H1 (cell line): ENCODE measurements around the gene PEPD. TPM values are rescaled to one million over a fixed set of nuclear protein-coding genes. Genes with fewer than 3 reads are reported as not detected.

Source experiments
- CTCF ChIA-PET: fragments of 300-600 bp; sonication (Branson Sonifier 250); formaldehyde crosslinking; loops from one replicate; lab custom pipeline; 2021; ENCODE audit not compliant: partially characterized antibody; lab: Charles Lee
- POLR2A ChIA-PET: fragments of 300-600 bp; sonication (Branson Sonifier 250); formaldehyde crosslinking; loops from one replicate; lab custom pipeline; 2021; ENCODE audit warnings: inconsistent platforms; ENCODE audit not compliant: partially characterized antibody; lab: Charles Lee
- DNase-seq, 2 experiments: peaks; one replicate each; pipeline versions ENCODE4 v3.0.0 to v3.0.0-alpha.2; 2010 to 2022; ENCODE audit warnings: low spot score in 2 of 2, low read depth in 1 of 2, mixed read lengths in 1 of 2
- FAIRE-seq: peaks from 2 replicates; lab custom pipeline; 2011; peaks lifted over from hg19 to GRCh38; lab: Jason Lieb, UNC
- H2AFZ ChIP-seq: 2 replicates; pipeline ENCODE4 v1.8.1; 2012; ENCODE audit warnings: low read length, inconsistent platforms
- H2AK5ac ChIP-seq: 2 replicates; pipeline ENCODE4 v1.6.1; 2013; ENCODE audit warnings: low read depth, low read length
- H2BK120ac ChIP-seq: replicated peaks from 2 replicates; pipeline ENCODE3; 2013; ENCODE audit warnings: low read depth, low read length, inconsistent platforms
- H2BK12ac ChIP-seq: 2 replicates; pipeline ENCODE4 v1.6.1; 2013; ENCODE audit warnings: low read depth, low read length
- H2BK15ac ChIP-seq: 2 replicates; pipeline ENCODE4 v1.6.1; 2013; ENCODE audit warnings: low read length
- H2BK20ac ChIP-seq: 2 replicates; pipeline ENCODE4 v1.6.1; 2013; ENCODE audit warnings: low read length
- H2BK5ac ChIP-seq: 2 replicates; pipeline ENCODE4 v1.6.1; 2013; ENCODE audit warnings: low read depth, low read length
- H3K14ac ChIP-seq: 2 replicates; pipeline ENCODE4 v1.6.1; 2013; ENCODE audit warnings: inconsistent platforms; ENCODE audit not compliant: insufficient read length
- H3K18ac ChIP-seq: 2 replicates; pipeline ENCODE4 v1.6.1; 2013; ENCODE audit warnings: low read length; ENCODE audit errors: extremely low read depth
- H3K23ac ChIP-seq: 2 replicates; pipeline ENCODE4 v1.6.1; 2013; ENCODE audit warnings: inconsistent platforms; ENCODE audit not compliant: insufficient read length
- H3K23me2 ChIP-seq: 2 replicates; pipeline ENCODE4 v1.6.1; 2013; ENCODE audit warnings: low read depth, low read length
- H3K27ac ChIP-seq: 2 replicates; pipeline ENCODE4 v1.6.1; 2011; ENCODE audit warnings: low read depth, low read length, inconsistent platforms
- H3K27me3 ChIP-seq, 4 experiments: replicated peaks in 1 of 4; 1 replicate in 1 of 4; 2 replicates in 3 of 4; pipeline versions ENCODE4 v1.6.1 to v1.8.1; 2011 to 2013; ENCODE audit warnings: low read length in 3 of 4, mild to moderate bottlenecking in 3 of 4, inconsistent platforms in 2 of 4, mixed read lengths in 2 of 4, moderate library complexity in 1 of 4; ENCODE audit not compliant: control insufficient read depth in 3 of 4, insufficient read depth in 3 of 4; ENCODE audit errors: extremely low read depth in 1 of 4
- H3K36me3 ChIP-seq, 4 experiments: 2 replicates each; pipeline versions ENCODE4 v1.6.1 to v1.8.1; 2011 to 2013; ENCODE audit warnings: mild to moderate bottlenecking in 4 of 4, low read length in 3 of 4, moderate library complexity in 2 of 4, control low read depth in 1 of 4, inconsistent platforms in 1 of 4; ENCODE audit not compliant: insufficient read depth in 4 of 4, control insufficient read depth in 2 of 4
- H3K4ac ChIP-seq: replicated peaks from 2 replicates; pipeline ENCODE3; 2013; ENCODE audit warnings: low read length, low read depth, mixed read lengths, inconsistent platforms; ENCODE audit not compliant: insufficient read length
- H3K4me1 ChIP-seq, 4 experiments: replicated peaks in 1 of 4; 1 replicate in 1 of 4; 2 replicates in 3 of 4; pipeline versions ENCODE4 v1.6.1 to v1.8.1; 2011 to 2013; ENCODE audit warnings: low read length in 3 of 4, inconsistent platforms in 2 of 4, mixed read lengths in 1 of 4; ENCODE audit not compliant: insufficient read depth in 4 of 4, control insufficient read depth in 3 of 4
- H3K4me2 ChIP-seq, 2 experiments: 2 replicates each; pipeline versions ENCODE4 v1.6.1 to v1.8.1; 2011 to 2013; ENCODE audit warnings: low read depth in 2 of 2, low read length in 2 of 2, control low read depth in 1 of 2, inconsistent platforms in 1 of 2, mild to moderate bottlenecking in 1 of 2; ENCODE audit not compliant: insufficient read depth in 1 of 2
- H3K4me3 ChIP-seq, 4 experiments: fragments of 200-600, 300-600 bp in 1 of 4; sonication (generic), shearing (Covaris generic), sonication (Bioruptor Twin) in 1 of 4; 2 replicates each; pipeline versions ENCODE4 v1.5.1 to v1.8.1; 2011 to 2016; ENCODE audit warnings: low read length in 4 of 4, low read depth in 3 of 4, control low read depth in 2 of 4, inconsistent platforms in 2 of 4, mild to moderate bottlenecking in 2 of 4, mixed read lengths in 1 of 4, moderate library complexity in 1 of 4; ENCODE audit not compliant: insufficient read depth in 2 of 4; ENCODE audit errors: extremely low read depth in 1 of 4
- H3K56ac ChIP-seq: replicated peaks from 2 replicates; pipeline ENCODE3; 2013; ENCODE audit warnings: low read depth, mild to moderate bottlenecking, mixed read lengths, low read length, inconsistent platforms; ENCODE audit not compliant: insufficient read length
- H3K79me1 ChIP-seq: 2 replicates; pipeline ENCODE4 v1.6.1; 2013; ENCODE audit warnings: low read depth, low read length, control low read depth
- H3K79me2 ChIP-seq, 2 experiments: 2 replicates each; pipeline versions ENCODE4 v1.6.1 to v1.8.1; 2012 to 2013; ENCODE audit warnings: low read length in 2 of 2, mild to moderate bottlenecking in 2 of 2, inconsistent platforms in 1 of 2; ENCODE audit not compliant: insufficient read depth in 2 of 2, control insufficient read depth in 1 of 2
- H3K9ac ChIP-seq, 4 experiments: replicated peaks in 1 of 4; 1 replicate in 1 of 4; 2 replicates in 3 of 4; pipeline versions ENCODE4 v1.6.1 to v1.8.1; 2011 to 2013; ENCODE audit warnings: low read depth in 3 of 4, low read length in 3 of 4, control low read depth in 2 of 4, mild to moderate bottlenecking in 2 of 4, moderate library complexity in 2 of 4, inconsistent platforms in 1 of 4; ENCODE audit errors: extremely low read depth in 1 of 4
- H3K9me3 ChIP-seq, 2 experiments: 2 replicates each; pipeline versions ENCODE4 v1.6.1 to v1.8.1; 2012 to 2013; ENCODE audit warnings: mild to moderate bottlenecking in 2 of 2, moderate library complexity in 2 of 2, control low read depth in 1 of 2, inconsistent platforms in 1 of 2, low read depth in 1 of 2, low read length in 1 of 2, mixed read lengths in 1 of 2; ENCODE audit not compliant: insufficient read depth in 2 of 2
- H4K20me1 ChIP-seq, 2 experiments: replicated peaks in 1 of 2; 2 replicates each; pipeline versions ENCODE3 to v1.8.1; 2011 to 2013; ENCODE audit warnings: inconsistent platforms in 2 of 2, low read length in 2 of 2, mild to moderate bottlenecking in 1 of 2; ENCODE audit not compliant: insufficient read depth in 2 of 2, control insufficient read depth in 1 of 2
- H4K5ac ChIP-seq: 2 replicates; pipeline ENCODE4 v1.6.1; 2013; ENCODE audit warnings: low read length, low read depth, mixed read lengths, inconsistent platforms; ENCODE audit not compliant: insufficient read length
- H4K8ac ChIP-seq: 2 replicates; pipeline ENCODE4 v1.8.0; 2013; ENCODE audit warnings: mild to moderate bottlenecking, moderate library complexity, low read length, inconsistent platforms; ENCODE audit not compliant: insufficient read depth; ENCODE audit errors: extremely low read depth
- H4K91ac ChIP-seq: replicated peaks from 2 replicates; pipeline ENCODE3; 2013; ENCODE audit warnings: low read length, mixed read lengths, inconsistent platforms; ENCODE audit not compliant: insufficient read length
- ZNF274 ChIP-seq: IDR thresholded peaks from 2 replicates; pipeline ENCODE4 v1.7.0; 2012; ENCODE audit warnings: low read length, borderline replicate concordance; ENCODE audit errors: extremely low read depth
- WGBS, 2 experiments: shearing (Covaris generic) in 1 of 2; methylation state at CpG; one replicate each; pipeline versions ENCODE4 v1.1.6 to v1.1.7; 2013 to 2015; ENCODE audit warnings: low lambda C conversion rate in 2 of 2, mixed read lengths in 2 of 2, inconsistent platforms in 1 of 2, low coverage in 1 of 2, missing lambda C conversion rate in 1 of 2; ENCODE audit not compliant: insufficient replicate concordance in 2 of 2, insufficient coverage in 1 of 2, insufficient read length in 1 of 2; ENCODE audit errors: extremely low coverage in 1 of 2, missing lambda C conversion rate in 1 of 2; 5-methylcytosine and 5-hydroxymethylcytosine counted together
- polyA plus RNA-seq, 7 experiments: library from polyadenylated mRNA; depleted of rRNA in 3 of 7; stranded (reverse) in 5 of 7; unstranded in 2 of 7; fragments of >200 nt in 5 of 7; fragments of 200-250 nt in 2 of 7; gene quantifications; 1 replicate in 5 of 7; 2 replicates in 1 of 7; 4 replicates in 1 of 7; pipeline versions ENCODE4 v1.2.1 to v1.2.3, GENCODE V29; 2011 to 2013; ENCODE audit warnings: missing spikeins in 2 of 7, mixed read lengths in 2 of 7
- total RNA-seq: library from RNA; stranded (reverse); fragmentation: NEBNext Ultra II Directional; extraction: Animal tissue kit (Norgen Biotek cat#: 25700); gene quantifications from 2 replicates; pipeline ENCODE4 v1.2.1, GENCODE V29; 2021

PEPD gene
- total and polyA plus RNA-seq, 2 of the 8 experiments (the other 6 are each of a cell fraction or from before 2014, with no cell fraction given): 84.1 to 178 TPM

GRCh38 chr19:33359581-33359980 lies 162.0 kb downstream of the PEPD start:
- H3K79me2 ChIP-seq: no peaks in the 10 kb centered on the region
- H3K79me1 ChIP-seq: no peaks in the 10 kb centered on the region
- no peak overlapping the region for H4K91ac ChIP-seq
- CTCF ChIA-PET: interaction anchor here (0.7 to 1.8 kb wide), 4 partner anchors 11 to 683 kb away, joined by 3 to 4 read pairs (median 4); no protein-coding TSS in a partner anchor
- no peak for DNase-seq
- no peak for FAIRE-seq
- no peak overlapping the region for H2BK15ac ChIP-seq
- no peak overlapping the region for H2BK20ac ChIP-seq
- H3K23me2 ChIP-seq: no peaks in the 10 kb centered on the region
- no peak overlapping the region for H3K4ac ChIP-seq
- no peak overlapping the region for H4K8ac ChIP-seq
- H2AFZ ChIP-seq: no peak overlapping the region
- H4K5ac ChIP-seq: no peak overlapping the region
- H3K4me1 ChIP-seq: no peaks in the 10 kb centered on the region
- no peak overlapping the region for H3K18ac ChIP-seq
- H2BK5ac ChIP-seq: no peak overlapping the region
- no peak overlapping the region for H3K27ac ChIP-seq
- H3K27me3 ChIP-seq: no peaks in the 10 kb centered on the region; a peak in 1 of 7 replicates
- no peaks in the 10 kb centered on the region for H4K20me1 ChIP-seq
- H3K56ac ChIP-seq: no peak overlapping the region
- POLR2A ChIA-PET: interaction anchor here (6.8 kb wide), 1 partner anchor 14 kb away, joined by 44 read pairs; the partner anchor contains the start of gene CEBPG
- H3K4me3 ChIP-seq: no peak overlapping the region
- no peak overlapping the region for H3K23ac ChIP-seq
- H3K9ac ChIP-seq: no peak overlapping the region
- no peak for TF ChIP-seq ZNF274
- H3K9me3 ChIP-seq: no peaks in the 10 kb centered on the region
- H2BK12ac ChIP-seq: no peak overlapping the region
- 81% methylated on average over 3 of the region's 3 CpGs; no CpG with 5 or more reads in 1 of the 2 experiments for WGBS, 2 experiments
- no peak overlapping the region for H2AK5ac ChIP-seq
- no peak overlapping the region for H2BK120ac ChIP-seq
- no peak overlapping the region for H3K14ac ChIP-seq
- H3K36me3 ChIP-seq: no peaks in the 10 kb centered on the region
- no peak overlapping the region for H3K4me2 ChIP-seq
